ENCODE data around the gene VWCE. TPM values are rescaled to one million over a fixed set of nuclear protein-coding genes. Genes with fewer than 3 reads are reported as not detected.

The VWCE gene
- total RNA-seq, 1 experiment from 2014 or later = 17.7 TPM

- H3K27ac Mint-ChIP-seq (ENCODE audit: unreplicated experiment) = no peak overlapping the region
These were observed 11.1 kb upstream of the VWCE start for GRCh38 chr11:61306221-61306620.

DNA sequence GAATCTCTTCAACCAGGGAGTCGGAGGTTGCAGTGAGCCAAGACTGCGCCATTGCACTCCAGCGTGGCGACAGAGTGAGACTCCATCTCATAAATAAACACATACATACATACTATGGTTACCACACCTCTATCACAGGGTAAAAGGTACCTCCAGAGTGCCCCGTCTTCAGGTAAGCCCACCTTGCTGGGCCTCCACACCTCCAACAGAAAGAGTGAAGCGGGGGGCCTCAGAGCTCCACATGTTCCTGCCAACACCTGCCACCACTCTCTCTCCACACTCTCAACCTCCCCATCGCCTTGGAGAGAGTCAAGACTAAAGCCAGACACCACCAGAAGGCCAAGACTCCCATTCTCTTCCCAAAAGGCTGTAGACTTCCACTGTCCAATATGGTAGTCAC lies 10.3 kb upstream of the VWCE start:
- H3K9me3 ChIP-seq = no peaks in the 10 kb centered on the region
- no peaks in the 10 kb centered on the region for H3K9me3 Mint-ChIP-seq (ENCODE audit: unreplicated experiment)
- H3K4me1 Mint-ChIP-seq (ENCODE audit: low read depth, unreplicated experiment) = no peaks in the 10 kb centered on the region
- H3K4me3 ChIP-seq (ENCODE audit: low read depth, low read length) = no peak overlapping the region
- no peak overlapping the region for H3K27ac Mint-ChIP-seq (ENCODE audit: unreplicated experiment)
- no peaks in the 10 kb centered on the region for H3K4me1 ChIP-seq
- H3K36me3 ChIP-seq (ENCODE audit: control insufficient read depth, insufficient read depth, low read length) = peaks cover 4% of the 10 kb centered on the region
- TF ChIP-seq CTCF (IDR thresholded peaks at IDR 0.05; ENCODE audit: insufficient read depth in 1 of 2, low read depth in 1 of 2, low read length in 1 of 2, severe bottlenecking in 1 of 2, unreplicated experiment in 1 of 2) = no peak
- POLR2A ChIA-PET = no interaction called here
- no peak overlapping the region for H3K4me3 Mint-ChIP-seq (ENCODE audit: unreplicated experiment)
- H3K27me3 Mint-ChIP-seq (ENCODE audit: insufficient read depth, unreplicated experiment) = no peaks in the 10 kb centered on the region
- intact Hi-C loops (cut with micrococcal nuclease; ENCODE audit: unreplicated experiment) = no loop called here
- H3K27me3 ChIP-seq (replicated peaks; ENCODE audit: control insufficient read depth, insufficient read depth, low read length) = no peaks in the 10 kb centered on the region
- CTCF ChIA-PET = interaction anchor here (0.6 kb wide), 1 partner anchor 88 kb away, joined by 5 read pairs; no protein-coding TSS in a partner anchor
- BruUV-seq (replicated peaks) = no TSS peak
- H3K36me3 Mint-ChIP-seq (ENCODE audit: insufficient read depth, unreplicated experiment) = peaks cover 4% of the 10 kb centered on the region
- DNase-seq = no peak

More at GRCh38 chr11:61306221-61306620, 11.1 kb upstream of the VWCE start:
- H3K9me3 ChIP-seq = no peaks in the 10 kb centered on the region
- no peaks in the 10 kb centered on the region for H3K4me1 ChIP-seq
- DNase-seq = no peak
- Mint-ChIP-seq H3K9me3 (ENCODE audit: unreplicated experiment) (no peaks in the 10 kb centered on the region), H3K27me3 (ENCODE audit: insufficient read depth, unreplicated experiment) (no peaks in the 10 kb centered on the region), H3K4me1 (ENCODE audit: low read depth, unreplicated experiment) (no peaks in the 10 kb centered on the region), H3K4me3 (ENCODE audit: unreplicated experiment) (no peak overlapping the region), H3K36me3 (ENCODE audit: insufficient read depth, unreplicated experiment) (peaks cover 10% of the 10 kb centered on the region)
- H3K36me3 ChIP-seq (ENCODE audit: control insufficient read depth, insufficient read depth, low read length) = peaks cover 2% of the 10 kb centered on the region
- no peaks in the 10 kb centered on the region for H3K27me3 ChIP-seq (replicated peaks; ENCODE audit: control insufficient read depth, insufficient read depth, low read length)
- ChIA-PET POLR2A (no interaction called here), CTCF (no interaction called here)
- no peak overlapping the region for H3K4me3 ChIP-seq (ENCODE audit: low read depth, low read length)
- no peak for TF ChIP-seq CTCF (IDR thresholded peaks at IDR 0.05; ENCODE audit: insufficient read depth in 1 of 2, low read depth in 1 of 2, low read length in 1 of 2, severe bottlenecking in 1 of 2, unreplicated experiment in 1 of 2)
- intact Hi-C loops (cut with micrococcal nuclease; ENCODE audit: unreplicated experiment) = no loop called here
- BruUV-seq (replicated peaks) = no TSS peak

DNA sequence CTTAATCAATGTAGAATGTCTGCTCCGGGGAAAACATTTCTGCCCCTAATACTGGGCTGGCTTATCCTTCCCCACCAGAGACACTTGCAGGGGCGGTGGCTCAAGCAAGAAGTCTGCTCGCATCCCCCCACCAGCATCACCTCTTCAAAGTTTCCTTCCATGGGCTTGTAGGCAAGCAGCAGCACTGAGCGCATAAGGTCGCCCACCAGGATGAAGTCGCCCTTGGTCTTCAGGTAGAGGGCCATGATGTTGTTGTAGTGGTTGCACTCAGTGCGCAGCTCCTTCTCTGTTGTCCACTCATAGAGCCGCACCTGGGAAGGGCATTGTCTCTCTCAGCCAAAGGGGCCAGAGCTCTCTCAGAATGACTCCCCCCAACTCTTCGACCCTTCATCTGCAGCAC lies 8.6 kb upstream of the VWCE start:
- POLR2A ChIA-PET = no interaction called here

More for the DNA sequence above, 8.6 kb upstream of the VWCE start:
- no peak overlapping the region for H3K27ac Mint-ChIP-seq (ENCODE audit: unreplicated experiment)
- intact Hi-C loops (cut with micrococcal nuclease; ENCODE audit: unreplicated experiment) = no loop called here
- no TSS peak for BruUV-seq (replicated peaks)
- no peak for TF ChIP-seq CTCF (IDR thresholded peaks at IDR 0.05; ENCODE audit: insufficient read depth in 1 of 2, low read depth in 1 of 2, low read length in 1 of 2, severe bottlenecking in 1 of 2, unreplicated experiment in 1 of 2)
- H3K4me3 Mint-ChIP-seq (ENCODE audit: unreplicated experiment) = no peak overlapping the region
- Histone ChIP-seq H3K36me3 (ENCODE audit: control insufficient read depth, insufficient read depth, low read length) (peaks cover 8% of the 10 kb centered on the region), H3K4me1 (peaks cover 12% of the 10 kb centered on the region), H3K27me3 (replicated peaks; ENCODE audit: control insufficient read depth, insufficient read depth, low read length) (no peaks in the 10 kb centered on the region), H3K9me3 (no peaks in the 10 kb centered on the region), H3K4me3 (ENCODE audit: low read depth, low read length) (no peak overlapping the region)
- no peaks in the 10 kb centered on the region for H3K9me3 Mint-ChIP-seq (ENCODE audit: unreplicated experiment)
- CTCF ChIA-PET = no interaction called here
- no peak for DNase-seq
- no peaks in the 10 kb centered on the region for H3K27me3 Mint-ChIP-seq (ENCODE audit: insufficient read depth, unreplicated experiment)
- no peaks in the 10 kb centered on the region for H3K36me3 Mint-ChIP-seq (ENCODE audit: insufficient read depth, unreplicated experiment)
- no peaks in the 10 kb centered on the region for H3K4me1 Mint-ChIP-seq (ENCODE audit: low read depth, unreplicated experiment)

All from Caco-2 (cell line).